Common myeloid progenitor, CD34-positive (primary cell): ENCODE results near the gene ANKZF1.
"Not testable (repeated sequence)": the region's sequence is repeated elsewhere in the genome, so short reads cannot be mapped to it uniquely, and the experiment has no call there.

Experiments used
- CTCF ChIA-PET: fragments of 350-600 bp; sonication (Branson Sonifier 250); formaldehyde crosslinking; loops from one replicate; lab custom pipeline; 2021; ENCODE audit warnings: antibody characterized with exemption; lab: Charles Lee
- POLR2A ChIA-PET: fragments of 350-600 bp; sonication (Branson Sonifier 250); formaldehyde crosslinking; loops from one replicate; lab custom pipeline; 2021; ENCODE audit warnings: antibody characterized with exemption; lab: Charles Lee
- DNase-seq, 3 donors: peaks; one replicate each; pipeline versions ENCODE4 v3.0.0 to v3.0.0-alpha.2; 2013
- H3K27ac ChIP-seq, 2 experiments: 1 replicate in 1 of 2; 2 replicates in 1 of 2; pipeline ENCODE4 v1.7.0; 2013; ENCODE audit warnings: inconsistent platforms in 2 of 2, low read length in 2 of 2, mild to moderate bottlenecking in 2 of 2, low read depth in 1 of 2, moderate library complexity in 1 of 2; ENCODE audit not compliant: severe bottlenecking in 2 of 2, insufficient read depth in 1 of 2, poor library complexity in 1 of 2
- H3K27me3 ChIP-seq, 5 experiments: replicated peaks in 2 of 5; 1 replicate in 3 of 5; 2 replicates in 2 of 5; pipeline versions ENCODE4 v1.6.1 to v1.7.0; 2013; ENCODE audit warnings: low read length in 4 of 5, mild to moderate bottlenecking in 2 of 5, moderate library complexity in 2 of 5, inconsistent platforms in 1 of 5; ENCODE audit not compliant: insufficient read depth in 5 of 5, control insufficient read depth in 4 of 5
- H3K36me3 ChIP-seq, 4 experiments: 1 replicate in 2 of 4; 2 replicates in 2 of 4; pipeline versions ENCODE4 v1.6.1 to v1.7.0; 2013; ENCODE audit warnings: low read length in 3 of 4, control low read depth in 1 of 4, mild to moderate bottlenecking in 1 of 4; ENCODE audit not compliant: control insufficient read depth in 4 of 4, insufficient read depth in 4 of 4
- H3K4me1 ChIP-seq, 4 experiments: 1 replicate in 3 of 4; 2 replicates in 1 of 4; pipeline versions ENCODE4 v1.6.1 to v1.7.1; 2013; ENCODE audit warnings: low read length in 3 of 4, mild to moderate bottlenecking in 3 of 4, control low read depth in 1 of 4, inconsistent platforms in 1 of 4, moderate library complexity in 1 of 4; ENCODE audit not compliant: control insufficient read depth in 4 of 4, insufficient read depth in 4 of 4; ENCODE audit errors: control extremely low read depth in 1 of 4
- H3K4me3 ChIP-seq, 7 experiments: 1 replicate in 4 of 7; 2 replicates in 3 of 7; pipeline versions ENCODE4 v1.5.1 to v1.7.0; 2013; ENCODE audit warnings: mild to moderate bottlenecking in 7 of 7, low read length in 6 of 7, moderate library complexity in 6 of 7, inconsistent platforms in 2 of 7, low read depth in 2 of 7, control low read depth in 1 of 7; ENCODE audit not compliant: insufficient read depth in 4 of 7, control insufficient read depth in 1 of 7; ENCODE audit errors: extremely low read depth in 1 of 7
- H3K9me3 ChIP-seq, 5 experiments: 1 replicate in 4 of 5; 2 replicates in 1 of 5; pipeline versions ENCODE4 v1.6.1 to v1.7.1; 2013; ENCODE audit warnings: low read length in 4 of 5, mild to moderate bottlenecking in 2 of 5, inconsistent platforms in 1 of 5, low read depth in 1 of 5, moderate library complexity in 1 of 5; ENCODE audit not compliant: control insufficient read depth in 4 of 5, insufficient read depth in 2 of 5; ENCODE audit errors: control extremely low read depth in 1 of 5
- WGBS: methylation state at CpG from one replicate; pipeline ENCODE4 v1.1.5; 2013; ENCODE audit not compliant: insufficient coverage; 5-methylcytosine and 5-hydroxymethylcytosine counted together

Gene ANKZF1

GRCh38 chr2:219186754-219187456 is 42.7 kb upstream of the ANKZF1 start:
- 92% methylated on average over 4 of the region's 7 CpGs for WGBS
- POLR2A ChIA-PET = no interaction called here
- Histone ChIP-seq H3K9me3 (no peaks in the 10 kb centered on the region), H3K27me3 (no peaks in the 10 kb centered on the region), H3K4me1 (peaks cover 0 to 17% (median 6%) of the 10 kb centered on the region in 4 experiments), H3K27ac (no peak overlapping the region), H3K4me3 (no peak overlapping the region), H3K36me3 (peaks cover 10 to 36% (median 30%) of the 10 kb centered on the region in 4 experiments)
- no peak for DNase-seq
- CTCF ChIA-PET = no interaction called here

GRCh38 chr2:219197388-219197787 is 32.2 kb upstream of the ANKZF1 start:
- ChIA-PET CTCF (interaction anchor here (0.7 to 1.9 kb wide), 3 partner anchors 15 to 26 kb away, joined by 3 to 8 read pairs (median 4); no protein-coding TSS in a partner anchor), POLR2A (interaction anchor here (0.7 kb wide), 1 partner anchor 53 kb away, joined by 5 read pairs; no protein-coding TSS in a partner anchor)
- no peak for DNase-seq
- Histone ChIP-seq H3K9me3 (no peaks in the 10 kb centered on the region), H3K36me3 (no peaks in the 10 kb centered on the region), H3K27me3 (no peaks in the 10 kb centered on the region), H3K27ac (no peak overlapping the region), H3K4me3 (no peak overlapping the region), H3K4me1 (no peaks in the 10 kb centered on the region)
- WGBS = no CpG with 5 or more reads among the region's 1 CpG

- H3K4me3 ChIP-seq = no peak overlapping the region
- H3K27ac ChIP-seq = no peak overlapping the region
- POLR2A ChIA-PET = no interaction called here
- DNase-seq = no peak
- H3K27me3 ChIP-seq = no peaks in the 10 kb centered on the region
- no peaks in the 10 kb centered on the region for H3K4me1 ChIP-seq
- H3K9me3 ChIP-seq = no peaks in the 10 kb centered on the region
- H3K36me3 ChIP-seq = no peaks in the 10 kb centered on the region
- WGBS = 89% methylated on average over 5 of the region's 5 CpGs
- CTCF ChIA-PET = interaction anchor here (0.8 to 3.2 kb wide), 6 partner anchors 10 to 36 kb away, joined by 3 to 13 read pairs (median 4); partner anchors contain the start of gene CNPPD1
Observed at GRCh38 chr2:219198974-219199373, 30.6 kb upstream of the ANKZF1 start.

GRCh38 chr2:219199470-219200211 is 30.0 kb upstream of the ANKZF1 start:
- H3K4me3 ChIP-seq = no peak overlapping the region
- H3K9me3 ChIP-seq = no peaks in the 10 kb centered on the region
- ChIA-PET CTCF (interaction anchor here (0.7 to 3.2 kb wide), 7 partner anchors 9 to 36 kb away, joined by 3 to 13 read pairs (median 3); partner anchors contain the start of gene CNPPD1), POLR2A (no interaction called here)
- no peaks in the 10 kb centered on the region for H3K36me3 ChIP-seq
- H3K27me3 ChIP-seq = no peaks in the 10 kb centered on the region
- H3K4me1 ChIP-seq = no peaks in the 10 kb centered on the region
- 97% methylated on average over 6 of the region's 12 CpGs for WGBS
- no peak for DNase-seq
- no peak overlapping the region for H3K27ac ChIP-seq

GRCh38 chr2:219200502-219201326 is 28.9 kb upstream of the ANKZF1 start:
- H3K36me3 ChIP-seq, H3K27ac ChIP-seq, DNase-seq, H3K9me3 ChIP-seq, H3K4me3 ChIP-seq, H3K27me3 ChIP-seq, H3K4me1 ChIP-seq, POLR2A ChIA-PET: not testable (repeated sequence)
- CTCF ChIA-PET = interaction anchor here (0.6 to 3.2 kb wide), 7 partner anchors 12 to 47 kb away, joined by 3 to 13 read pairs (median 4); partner anchors contain the start of gene CNPPD1
- 90% methylated on average over 22 of the region's 26 CpGs for WGBS

- CTCF ChIA-PET = interaction anchor here (0.7 to 3.2 kb wide), 4 partner anchors 18 to 47 kb away, joined by 3 to 13 read pairs (median 4); no protein-coding TSS in a partner anchor
- H3K4me1 ChIP-seq, H3K36me3 ChIP-seq, H3K9me3 ChIP-seq, POLR2A ChIA-PET, DNase-seq, H3K27me3 ChIP-seq, H3K4me3 ChIP-seq, H3K27ac ChIP-seq: not testable (repeated sequence)
- 79% methylated on average over 6 of the region's 21 CpGs for WGBS
Observed at GRCh38 chr2:219201331-219201730, 28.3 kb upstream of the ANKZF1 start.
